Vagina (tissue), 2 donors: ENCODE measurements around the gene RIC8B.

Experiments used
- CTCF ChIP-seq, 3 experiments: fragments of 450-650 bp in 2 of 3; fragments of 200-600 bp in 1 of 3; sonication (generic) in 1 of 3; IDR thresholded peaks; one replicate each; pipeline ENCODE4 v1.5.1; 2017 to 2019; ENCODE audit warnings: antibody characterized with exemption in 3 of 3, mild to moderate bottlenecking in 2 of 3, moderate library complexity in 2 of 3
- POLR2AphosphoS5 ChIP-seq, 2 donors: sonication (generic); formaldehyde crosslinking; IDR thresholded peaks; one replicate each; pipeline ENCODE4 v1.9.0; 2017; ENCODE audit warnings: antibody characterized with exemption in 2 of 2, mild to moderate bottlenecking in 2 of 2, low read depth in 1 of 2; ENCODE audit not compliant: insufficient read depth in 1 of 2

- no peak for TF ChIP-seq CTCF (IDR thresholded peaks at IDR 0.05)
- no peak for TF ChIP-seq POLR2AphosphoS5 (IDR thresholded peaks at IDR 0.05; ENCODE audit: insufficient read depth in 1 of 2, low read depth in 1 of 2)
Observed at GRCh38 chr12:106743270-106743988, 31.1 kb upstream of the RIC8B start.
